ENCODE data around the gene HSD17B14. TPM values are rescaled to one million over a fixed set of nuclear protein-coding genes. Genes with fewer than 3 reads are reported as not detected.

The HSD17B14 gene
- total RNA-seq, 1 experiment from 2014 or later: 2.6 TPM

GRCh38 chr19:48833049-48833448 is 3.2 kb downstream of the HSD17B14 start:
- no peak for DNase-seq
- no peaks in the 10 kb centered on the region for H3K9me3 Mint-ChIP-seq (ENCODE audit: low read depth, unreplicated experiment)
- CTCF ChIA-PET: interaction anchor here (1.0 to 1.1 kb wide), 2 partner anchors 9 to 10 kb away, joined by 4 read pairs; no protein-coding TSS in a partner anchor
- H3K36me3 Mint-ChIP-seq (ENCODE audit: insufficient read depth, unreplicated experiment): peaks cover 35% of the 10 kb centered on the region
- intact Hi-C loops (cut with micrococcal nuclease; ENCODE audit: unreplicated experiment): no loop called here
- TF ChIP-seq CTCF (IDR thresholded peaks at IDR 0.05; ENCODE audit: unreplicated experiment): no peak
- peaks cover 11% of the 10 kb centered on the region for H3K4me1 Mint-ChIP-seq (ENCODE audit: low read depth, unreplicated experiment)
- H3K4me3 Mint-ChIP-seq (ENCODE audit: low read depth, unreplicated experiment): no peak overlapping the region
- BruUV-seq (replicated peaks): no TSS peak
- H3K27ac Mint-ChIP-seq (ENCODE audit: unreplicated experiment): no peak overlapping the region
- no peaks in the 10 kb centered on the region for H3K27me3 Mint-ChIP-seq (ENCODE audit: unreplicated experiment)

GRCh38 chr19:48830965-48831364 is 5.3 kb downstream of the HSD17B14 start:
- no peaks in the 10 kb centered on the region for H3K9me3 Mint-ChIP-seq (ENCODE audit: low read depth, unreplicated experiment)
- CTCF ChIA-PET: interaction anchor here (1.2 kb wide), 1 partner anchor 12 kb away, joined by 6 read pairs; no protein-coding TSS in a partner anchor
- H3K27ac Mint-ChIP-seq (ENCODE audit: unreplicated experiment): no peak overlapping the region
- no peak overlapping the region for H3K4me3 Mint-ChIP-seq (ENCODE audit: low read depth, unreplicated experiment)
- intact Hi-C loops (cut with micrococcal nuclease; ENCODE audit: unreplicated experiment): no loop called here
- no peaks in the 10 kb centered on the region for H3K27me3 Mint-ChIP-seq (ENCODE audit: unreplicated experiment)
- BruUV-seq (replicated peaks): no TSS peak
- no peak for DNase-seq
- peaks cover 21% of the 10 kb centered on the region for H3K36me3 Mint-ChIP-seq (ENCODE audit: insufficient read depth, unreplicated experiment)
- H3K4me1 Mint-ChIP-seq (ENCODE audit: low read depth, unreplicated experiment): peaks cover 5% of the 10 kb centered on the region
- no peak for TF ChIP-seq CTCF (IDR thresholded peaks at IDR 0.05; ENCODE audit: unreplicated experiment)

GRCh38 chr19:48830088-48830487 is 6.2 kb downstream of the HSD17B14 start:
- Mint-ChIP-seq H3K4me1 (ENCODE audit: low read depth, unreplicated experiment) (no peaks in the 10 kb centered on the region), H3K4me3 (ENCODE audit: low read depth, unreplicated experiment) (no peak overlapping the region), H3K27me3 (ENCODE audit: unreplicated experiment) (no peaks in the 10 kb centered on the region), H3K27ac (ENCODE audit: unreplicated experiment) (no peak overlapping the region), H3K36me3 (ENCODE audit: insufficient read depth, unreplicated experiment) (peaks cover 13% of the 10 kb centered on the region), H3K9me3 (ENCODE audit: low read depth, unreplicated experiment) (no peaks in the 10 kb centered on the region)
- no peak for TF ChIP-seq CTCF (IDR thresholded peaks at IDR 0.05; ENCODE audit: unreplicated experiment)
- no TSS peak for BruUV-seq (replicated peaks)
- intact Hi-C loops (cut with micrococcal nuclease; ENCODE audit: unreplicated experiment): no loop called here
- CTCF ChIA-PET: interaction anchor here (1.2 kb wide), 1 partner anchor 13 kb away, joined by 6 read pairs; no protein-coding TSS in a partner anchor
- no peak for DNase-seq

- intact Hi-C loops (cut with micrococcal nuclease; ENCODE audit: unreplicated experiment): no loop called here
- H3K4me1 Mint-ChIP-seq (ENCODE audit: low read depth, unreplicated experiment): no peaks in the 10 kb centered on the region
- no peaks in the 10 kb centered on the region for H3K27me3 Mint-ChIP-seq (ENCODE audit: unreplicated experiment)
- DNase-seq: peak; percentile 50
- no TSS peak for BruUV-seq (replicated peaks)
- no peak for TF ChIP-seq CTCF (IDR thresholded peaks at IDR 0.05; ENCODE audit: unreplicated experiment)
- H3K4me3 Mint-ChIP-seq (ENCODE audit: low read depth, unreplicated experiment): no peak overlapping the region
- CTCF ChIA-PET: interaction anchor here (0.5 to 2.6 kb wide), 4 partner anchors 16 to 463 kb away, joined by 3 to 14 read pairs (median 3); partner anchors contain the start of genes SYNGR4 and TMEM143
- no peaks in the 10 kb centered on the region for H3K9me3 Mint-ChIP-seq (ENCODE audit: low read depth, unreplicated experiment)
- H3K27ac Mint-ChIP-seq (ENCODE audit: unreplicated experiment): no peak overlapping the region
- peaks cover 11% of the 10 kb centered on the region for H3K36me3 Mint-ChIP-seq (ENCODE audit: insufficient read depth, unreplicated experiment)
Measured at GRCh38 chr19:48826606-48827020, 9.7 kb downstream of the HSD17B14 start.
